ENCODE measurements around the gene CMTM1.
"Not testable (repeated sequence)": the region's sequence is repeated elsewhere in the genome, so short reads cannot be mapped to it uniquely, and the experiment has no call there.

Gene CMTM1

DNA sequence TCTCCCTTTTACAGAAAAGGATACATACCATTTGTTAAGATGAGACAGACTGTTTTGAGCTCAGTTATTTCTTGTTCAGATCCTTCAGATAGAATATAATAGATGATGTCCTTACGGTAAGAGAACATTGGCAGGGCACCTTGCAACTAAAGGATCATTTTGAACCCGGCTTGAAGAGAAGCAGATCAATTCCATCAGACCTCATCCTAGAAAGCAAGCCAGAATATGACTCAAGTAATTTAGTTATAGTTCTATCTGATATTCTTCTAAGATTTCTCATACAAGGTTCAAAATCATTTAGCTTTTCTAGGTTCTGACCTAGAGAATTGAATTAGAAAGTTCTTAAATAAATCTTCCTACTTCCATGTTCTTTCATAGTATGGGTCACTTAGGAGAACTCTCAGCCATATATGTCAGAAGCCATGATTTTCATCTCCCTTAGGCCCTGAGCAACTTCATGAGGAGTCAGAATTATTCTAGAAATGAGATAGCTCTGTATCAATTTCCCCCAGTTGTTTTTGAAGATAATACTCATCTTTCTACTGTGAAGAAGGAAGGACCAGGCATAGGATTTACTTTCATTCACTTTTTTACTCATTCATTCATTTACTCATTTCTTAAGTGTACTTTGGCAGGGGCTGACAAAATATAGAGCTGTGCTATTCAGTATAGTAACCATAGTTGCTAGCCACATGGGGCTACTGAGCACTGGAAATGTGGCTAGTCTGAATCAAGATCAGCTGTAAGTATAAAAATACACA, 2.5 kb upstream of the CMTM1 start:
- DNase-seq, result no peak

DNA sequence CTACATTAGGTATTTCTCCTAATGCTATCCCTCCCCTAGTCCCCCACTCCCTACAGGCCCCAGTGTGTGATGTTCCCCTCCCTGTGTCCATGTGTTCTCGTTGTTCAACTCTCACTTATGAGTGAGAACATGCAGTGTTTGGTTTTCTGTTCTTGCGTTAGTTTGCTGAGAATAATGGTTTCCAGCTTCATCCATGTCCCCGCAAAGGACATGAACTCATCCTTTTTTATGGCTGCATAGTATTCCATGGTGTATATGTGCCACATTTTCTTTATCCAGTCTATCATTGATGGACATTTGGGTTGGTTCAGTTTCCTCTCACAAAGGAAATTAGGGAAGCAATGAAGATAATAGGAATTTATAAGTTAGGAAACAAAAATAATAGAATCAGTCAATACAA, 1.0 kb downstream of the CMTM1 start:
- not testable (repeated sequence) for DNase-seq

DNA sequence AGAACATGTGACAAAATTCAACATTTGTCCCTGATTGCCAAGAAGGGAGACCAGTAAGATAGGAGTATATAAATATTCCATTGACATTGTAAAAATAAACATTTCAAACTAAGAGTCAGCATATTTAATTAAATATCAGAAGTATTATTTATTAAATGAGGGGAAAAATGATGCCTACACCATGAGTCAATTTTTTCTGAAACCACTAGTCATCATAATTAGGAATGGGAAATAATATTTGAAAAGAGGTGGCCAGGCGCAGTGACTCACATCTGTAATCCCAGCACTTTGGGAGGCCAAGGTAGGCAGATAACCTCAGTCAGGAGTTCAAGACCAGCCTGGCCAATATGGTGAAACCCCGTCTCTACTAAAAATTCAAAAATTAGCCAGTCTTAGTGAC, 2.1 kb downstream of the CMTM1 start:
- DNase-seq, result peak; percentile 27

DNA sequence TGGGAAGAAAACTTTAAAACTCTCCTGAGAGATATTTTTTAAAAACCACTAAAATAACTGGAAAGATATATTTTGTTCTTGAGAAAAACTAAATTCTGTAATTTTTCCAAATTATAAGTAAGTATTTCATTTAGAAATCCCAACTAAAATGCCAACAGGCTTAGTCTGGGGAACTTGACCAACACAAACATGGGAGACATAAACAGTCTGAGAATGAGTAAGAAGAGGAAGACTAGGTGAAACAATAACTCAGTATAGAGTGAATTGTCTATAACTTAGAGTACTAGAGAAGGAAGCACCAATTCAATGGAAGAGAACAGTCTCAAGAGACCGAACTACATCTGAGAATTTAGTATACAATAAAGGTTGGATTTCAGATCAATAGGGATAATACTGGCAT, 2.9 kb downstream of the CMTM1 start:
- DNase-seq, result peak; percentile 46

DNA sequence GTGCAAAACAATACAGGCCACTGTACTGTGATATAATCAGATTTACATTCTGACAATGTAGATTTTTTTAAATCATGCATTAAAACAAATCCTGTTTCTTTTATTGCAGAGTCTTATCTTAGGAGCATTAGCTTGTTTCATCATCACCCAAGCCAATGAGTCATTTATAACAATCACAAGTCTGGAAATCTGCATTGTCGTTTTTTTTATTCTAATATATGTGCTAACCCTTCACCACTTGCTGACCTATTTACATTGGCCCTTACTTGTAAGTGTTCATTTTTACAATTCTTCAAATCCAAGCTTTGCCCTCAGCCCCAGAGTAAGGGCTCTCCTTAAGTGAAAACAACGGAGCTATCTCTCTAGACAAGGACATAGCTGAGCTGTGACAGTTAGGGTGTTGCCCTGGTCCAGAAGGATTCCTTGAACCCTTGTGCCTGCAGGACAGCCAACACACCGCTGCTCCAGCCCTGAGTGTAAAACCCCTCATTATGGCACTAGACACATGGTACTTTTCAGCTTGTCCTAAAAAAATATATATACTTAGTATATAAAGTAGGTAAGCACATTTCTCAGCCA, 3.7 kb downstream of the CMTM1 start:
- DNase-seq, result peak; percentile 48

DNA sequence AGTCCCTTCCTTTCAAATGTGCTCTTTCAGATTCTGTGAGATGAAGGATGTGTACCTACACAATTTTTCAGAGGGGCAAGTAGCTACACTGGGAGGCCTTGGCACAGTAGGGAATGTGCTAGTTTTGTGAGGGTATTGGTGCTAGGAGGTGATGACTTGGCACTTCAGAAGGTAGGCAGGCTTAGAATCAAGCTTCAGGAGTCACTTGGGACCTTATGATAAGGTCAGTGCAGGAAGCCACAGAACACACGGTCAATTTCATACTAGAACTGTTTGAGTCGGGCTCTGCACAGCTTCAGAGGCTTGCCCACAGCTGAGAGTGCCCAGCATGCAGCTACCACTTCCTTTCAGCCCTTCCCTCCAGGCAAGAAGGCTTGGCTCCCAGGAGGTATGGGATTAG, 6.1 kb downstream of the CMTM1 start:
- no peak for DNase-seq

DNA sequence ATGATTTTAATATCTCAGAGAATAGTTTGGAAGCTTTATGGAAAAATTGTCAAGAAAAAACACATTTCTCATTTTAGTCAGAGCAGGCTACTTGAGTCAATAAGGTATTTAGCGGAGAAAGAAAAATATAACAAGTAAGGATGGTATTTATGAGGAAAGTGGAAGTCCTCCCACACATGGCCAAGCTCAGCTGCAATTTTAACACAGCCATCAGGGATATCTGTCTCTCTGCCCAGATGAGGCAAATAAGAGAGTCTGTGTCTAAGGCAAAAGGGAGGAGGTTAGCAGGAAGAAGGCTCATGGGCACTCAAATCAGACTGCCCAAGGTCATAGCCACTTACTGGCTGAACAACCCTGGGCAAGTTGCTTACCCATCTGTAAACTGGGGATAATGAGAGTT, 7.8 kb downstream of the CMTM1 start:
- no peak for DNase-seq

DNA sequence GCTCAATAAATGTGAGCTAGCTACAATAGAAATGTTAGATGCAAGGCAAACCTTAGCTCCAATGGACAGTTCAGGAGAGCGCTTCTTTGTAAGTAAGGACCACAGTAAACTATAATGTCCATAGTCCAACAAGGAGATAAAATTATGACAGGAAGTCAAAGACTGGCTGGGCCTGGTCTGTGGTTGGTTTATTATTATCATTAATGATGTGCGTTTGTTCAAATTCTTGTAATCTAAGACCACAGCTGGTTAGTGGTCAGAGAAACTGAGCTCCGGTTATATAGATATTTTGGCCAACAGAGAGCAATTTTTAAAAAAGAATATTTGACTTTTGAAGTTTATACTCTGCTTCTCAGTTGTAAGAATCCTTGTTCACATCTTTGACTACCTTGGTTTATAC, 8.3 kb downstream of the CMTM1 start:
- DNase-seq, result no peak

DNA sequence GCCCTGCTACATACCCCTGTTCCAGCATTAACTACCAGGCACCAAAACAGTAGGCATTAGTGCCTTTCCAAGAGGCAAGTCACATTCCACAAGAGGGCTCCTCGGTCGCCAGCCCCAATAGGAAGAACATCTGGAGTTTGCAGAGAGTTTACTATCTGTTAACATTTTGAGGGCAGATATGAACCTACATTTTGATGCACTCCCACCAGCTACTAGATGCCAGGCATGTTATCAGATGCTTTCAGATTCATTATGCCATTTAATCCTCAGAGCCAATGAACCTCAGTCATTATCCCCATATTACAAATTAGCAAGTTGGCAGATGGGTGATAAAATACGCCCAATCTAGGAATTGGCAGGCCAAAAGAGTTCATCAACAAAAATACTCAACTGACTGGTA, 8.8 kb downstream of the CMTM1 start:
- no peak for DNase-seq

DNA sequence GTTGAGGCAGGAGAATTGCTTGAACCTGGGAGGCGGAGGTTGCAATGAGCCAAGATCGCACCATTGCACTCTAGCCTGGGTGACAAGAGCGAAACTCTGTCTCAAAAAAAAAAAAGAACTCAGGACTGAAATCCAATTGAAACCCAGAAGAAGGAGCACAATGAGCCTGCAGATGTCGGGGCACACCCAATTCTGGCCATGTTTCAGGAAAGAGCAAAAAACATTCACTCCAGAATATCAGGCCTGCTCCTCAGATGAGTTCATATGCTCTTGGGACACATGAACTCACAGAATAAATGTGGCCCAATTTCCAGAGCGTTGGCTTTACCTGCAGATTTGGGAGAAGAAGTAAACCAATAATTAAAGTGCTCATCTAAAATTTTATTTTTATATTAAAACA, 10.1 kb downstream of the CMTM1 start:
- no peak for DNase-seq

DNA sequence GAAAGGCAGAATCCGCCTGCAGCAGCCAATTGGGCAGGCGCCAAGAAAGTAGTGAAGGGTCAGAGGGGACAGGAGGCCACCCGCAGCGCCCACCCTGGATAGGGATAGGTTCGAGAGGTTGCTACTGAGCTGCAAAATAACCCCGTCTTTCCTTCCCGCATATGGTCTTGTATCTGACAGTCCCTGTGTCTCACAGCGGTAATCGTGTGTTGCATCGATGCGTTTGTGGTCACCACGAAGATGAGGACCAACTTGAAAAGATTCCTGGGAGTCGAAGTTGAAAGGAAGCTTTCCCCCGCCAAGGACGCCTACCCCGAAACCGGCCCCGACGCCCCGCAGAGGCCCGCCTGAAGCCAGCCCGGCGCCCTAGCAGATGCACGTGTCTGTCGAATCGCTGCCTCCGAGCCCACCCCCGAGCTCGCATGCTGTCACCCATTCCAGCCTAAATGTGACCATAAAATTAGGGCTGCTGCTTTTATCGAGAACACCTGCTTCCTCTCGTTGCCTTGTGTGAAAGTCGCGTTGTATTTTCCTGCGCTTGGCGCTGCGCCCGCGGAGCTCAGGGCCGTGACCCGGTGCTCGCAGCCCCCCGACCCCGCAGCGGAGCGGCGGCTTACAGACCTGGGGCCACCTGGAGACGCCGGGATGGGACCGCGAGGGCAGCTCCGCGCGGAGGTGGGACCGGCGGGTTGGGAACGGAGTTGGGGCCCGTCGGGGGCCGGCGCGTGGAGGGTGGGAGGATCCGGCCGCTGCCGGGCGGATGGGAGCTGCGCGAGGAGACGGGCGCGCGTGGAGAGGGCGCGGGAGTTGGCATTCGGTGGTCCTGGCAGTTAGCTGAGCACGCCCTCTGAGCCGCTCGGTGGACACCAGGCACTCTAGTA, 12.7 kb downstream of the CMTM1 start, which contains the start of gene CMTM2:
TSS of gene CMTM2 (plus strand) at position 813 of the 881 bp plus-strand sequence. CDS start 145 bp downstream, outside the sequence.
- no peak for DNase-seq

DNA sequence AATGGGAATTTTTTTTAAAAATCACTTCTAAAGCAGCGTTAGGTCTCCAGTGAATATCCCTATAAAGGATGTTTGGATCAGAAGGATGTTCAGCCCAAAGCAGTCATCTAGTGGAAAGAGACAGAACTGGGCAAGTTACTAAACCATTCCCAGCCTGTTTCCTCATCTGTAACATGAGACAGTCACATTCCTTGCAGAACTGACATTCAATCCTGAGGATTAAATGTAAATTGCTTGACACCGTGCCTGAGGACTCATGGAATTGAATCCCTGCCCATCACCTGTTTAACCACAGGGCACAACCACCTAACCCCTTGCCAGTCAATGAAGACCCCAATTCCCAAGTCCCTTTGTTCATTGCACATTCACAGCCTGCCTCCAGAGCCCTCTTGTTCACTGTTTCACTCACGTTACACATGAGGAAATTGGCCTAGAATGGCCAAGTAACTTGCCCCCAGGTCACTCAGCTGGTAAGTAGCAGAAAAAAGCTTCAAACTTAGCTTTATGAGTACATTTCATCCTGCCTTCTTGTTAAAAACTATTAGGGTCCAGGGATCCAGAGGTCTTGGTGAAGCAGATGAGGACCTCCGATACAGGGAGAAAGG, 14.5 kb downstream of the CMTM1 start:
- DNase-seq, result peak; percentile 78

DNA sequence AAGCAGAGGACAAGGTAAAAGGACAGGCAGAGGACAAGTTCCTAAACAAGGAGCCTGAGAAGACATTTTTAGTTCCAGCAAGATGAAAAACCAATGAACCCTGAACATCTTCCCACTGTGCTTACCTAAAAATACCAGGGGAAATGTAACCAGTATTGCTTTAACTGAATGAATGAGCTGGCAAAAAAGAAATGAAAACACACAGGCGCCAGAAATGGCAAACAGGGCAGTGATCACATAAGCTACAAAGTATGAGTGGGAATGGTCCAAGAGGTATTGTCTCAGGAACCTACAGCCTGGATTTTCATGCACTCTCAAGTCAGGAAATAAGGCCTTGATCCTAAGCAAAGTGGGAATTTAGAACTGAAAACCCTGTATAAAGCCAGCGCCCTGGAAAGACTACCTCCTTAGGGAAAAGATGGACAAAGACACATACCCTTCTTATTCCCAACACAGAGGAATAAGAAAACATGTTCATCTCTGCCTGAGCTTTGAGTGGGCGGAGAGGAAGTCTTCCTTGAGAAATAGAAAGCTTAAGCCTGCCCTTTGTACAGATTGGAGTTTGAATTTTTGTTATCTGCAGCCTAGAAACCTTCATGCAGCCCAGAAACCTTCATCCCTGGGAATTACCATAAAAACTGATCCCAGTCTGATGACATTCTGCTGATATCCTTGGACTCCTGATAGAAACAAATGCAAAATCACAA, 15.2 kb downstream of the CMTM1 start:
- DNase-seq, result no peak

DNA sequence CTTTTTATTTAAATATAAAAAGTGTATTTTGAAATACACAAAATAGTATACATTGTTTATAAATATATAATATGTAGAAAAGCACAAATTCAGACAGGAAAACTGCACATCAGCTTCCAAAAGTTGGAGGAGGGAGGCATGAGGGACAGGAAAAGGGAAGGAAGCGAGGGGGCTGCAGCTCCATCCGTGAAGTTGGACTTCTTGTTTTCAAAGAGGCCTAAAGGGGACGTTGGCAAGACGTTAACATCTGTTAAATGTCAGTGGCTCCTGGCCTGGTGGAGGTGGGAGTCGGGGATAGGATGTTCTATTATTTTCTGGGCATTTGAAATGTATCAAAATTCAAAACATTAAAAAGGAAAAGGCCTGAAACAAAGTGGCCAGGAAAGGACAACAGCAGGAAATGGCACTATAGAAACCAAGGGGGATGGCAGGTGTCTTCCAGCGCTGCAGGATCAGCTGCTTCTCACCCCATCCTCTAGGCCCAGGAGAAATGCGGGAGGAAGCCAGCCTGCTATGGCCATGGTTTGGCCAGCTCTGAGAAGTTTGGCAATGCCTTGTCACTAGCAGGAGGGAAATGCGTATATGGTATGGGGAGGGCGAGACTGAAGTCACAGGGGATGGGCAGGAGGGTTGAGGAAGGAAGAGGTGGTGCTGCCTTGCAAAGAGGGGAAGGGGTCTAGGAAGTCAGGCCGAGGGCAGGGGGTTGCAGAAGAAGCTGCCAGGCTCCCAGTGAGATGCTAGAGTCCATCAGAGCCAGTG, 19.4 kb downstream of the CMTM1 start:
- DNase-seq, result no peak

DNA sequence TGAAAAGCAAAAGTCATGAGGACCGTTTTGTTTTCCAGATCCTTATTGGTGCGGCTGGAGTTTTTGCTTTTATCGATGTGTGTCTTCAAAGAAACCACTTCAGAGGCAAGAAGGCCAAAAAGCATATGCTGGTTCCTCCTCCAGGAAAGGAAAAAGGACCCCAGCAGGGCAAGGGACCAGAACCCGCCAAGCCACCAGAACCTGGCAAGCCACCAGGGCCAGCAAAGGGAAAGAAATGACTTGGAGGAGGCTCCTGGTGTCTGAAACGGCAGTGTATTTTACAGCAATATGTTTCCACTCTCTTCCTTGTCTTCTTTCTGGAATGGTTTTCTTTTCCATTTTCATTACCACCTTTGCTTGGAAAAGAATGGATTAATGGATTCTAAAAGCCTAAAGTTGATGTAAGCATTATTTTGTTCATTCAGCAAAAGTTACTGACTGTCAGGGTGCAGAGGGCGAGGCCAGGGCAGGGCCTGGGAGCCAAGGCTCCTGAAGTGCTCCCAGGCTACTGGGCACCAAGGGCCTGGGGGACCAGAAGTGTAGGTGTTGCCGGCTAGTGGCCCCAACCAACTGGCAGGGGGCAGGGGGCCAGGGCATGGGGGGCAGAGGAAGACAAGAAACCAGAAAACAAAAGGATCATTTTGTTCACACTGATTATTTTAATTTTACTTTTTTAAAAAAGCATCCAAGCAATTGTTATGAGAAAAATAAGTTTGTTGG, 21.8 kb downstream of the CMTM1 start:
- no peak for DNase-seq

DNA sequence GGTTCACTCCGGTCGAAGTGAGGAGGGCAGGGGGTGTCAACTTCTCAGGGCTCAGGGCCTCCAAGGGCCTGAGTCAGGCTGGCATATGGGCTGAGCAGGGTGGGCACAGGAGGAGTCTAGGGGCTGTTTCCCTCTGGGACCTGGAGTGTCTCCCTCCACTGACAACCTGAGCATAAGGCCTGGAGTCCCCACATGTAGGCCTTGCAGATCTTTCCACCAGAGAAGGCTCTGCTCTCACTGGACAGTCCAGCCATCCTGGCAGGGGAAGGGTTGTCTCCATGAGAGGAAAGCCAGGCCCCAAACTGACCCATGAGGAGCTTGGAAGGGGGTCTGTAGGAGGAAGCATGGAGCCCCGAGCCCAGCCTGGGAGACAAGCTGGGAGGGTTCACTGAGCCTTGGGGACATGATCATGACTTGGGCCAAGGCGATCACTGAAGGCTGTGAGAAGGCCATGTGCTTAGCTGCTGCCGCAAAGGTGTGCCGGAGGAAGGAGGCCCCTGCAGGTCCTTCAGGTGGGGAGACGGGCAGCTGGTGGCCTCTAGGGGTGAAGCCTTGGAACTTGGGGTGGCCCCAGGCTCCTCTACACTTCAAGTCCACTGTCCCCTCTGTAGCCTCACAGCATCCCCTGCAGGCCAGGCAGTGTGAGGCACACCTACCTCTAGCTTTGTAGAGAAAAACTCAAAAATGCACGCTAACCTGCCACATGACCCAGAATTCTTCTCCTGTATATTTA, 22.9 kb downstream of the CMTM1 start:
- no peak for DNase-seq

DNA sequence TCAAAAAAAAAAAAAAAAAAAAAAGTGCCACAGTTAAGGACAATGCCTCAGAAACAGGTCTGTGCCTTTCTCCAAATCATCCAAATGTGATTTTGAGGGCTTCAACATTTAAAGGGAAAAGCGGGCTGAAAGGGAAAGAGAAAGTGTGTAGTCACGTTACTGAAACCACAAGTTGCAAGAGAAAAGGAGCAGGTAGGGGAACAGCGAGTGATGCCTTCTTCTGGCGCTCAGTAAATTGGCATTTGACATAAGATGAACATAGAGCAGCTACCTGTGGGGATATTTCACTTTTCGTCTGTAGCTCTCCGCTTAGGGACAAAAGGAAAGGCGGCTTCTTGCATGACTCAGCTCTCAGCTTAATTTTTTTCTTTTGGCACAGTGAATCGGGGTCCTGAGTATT, 24.1 kb downstream of the CMTM1 start:
- DNase-seq, result no peak

DNA sequence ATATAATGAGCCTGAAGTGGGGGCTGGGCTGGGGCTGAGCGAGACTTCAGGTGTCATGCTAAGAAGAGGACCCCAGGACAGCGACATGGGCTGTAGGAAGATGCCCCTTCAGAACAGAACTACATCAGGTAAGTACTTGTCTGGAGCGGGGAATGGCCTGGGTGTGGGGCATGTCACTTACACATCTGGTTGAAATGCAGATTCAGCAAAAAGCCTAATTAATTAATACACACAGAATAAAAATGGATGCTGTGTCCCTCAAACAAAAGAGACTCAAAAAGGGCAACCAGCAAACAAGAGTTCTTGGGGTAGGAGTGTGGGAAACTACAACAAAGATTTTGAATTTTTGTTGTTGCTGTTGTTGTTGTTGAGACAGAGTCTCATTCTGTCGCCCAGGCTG, 24.8 kb downstream of the CMTM1 start:
- no peak for DNase-seq

DNA sequence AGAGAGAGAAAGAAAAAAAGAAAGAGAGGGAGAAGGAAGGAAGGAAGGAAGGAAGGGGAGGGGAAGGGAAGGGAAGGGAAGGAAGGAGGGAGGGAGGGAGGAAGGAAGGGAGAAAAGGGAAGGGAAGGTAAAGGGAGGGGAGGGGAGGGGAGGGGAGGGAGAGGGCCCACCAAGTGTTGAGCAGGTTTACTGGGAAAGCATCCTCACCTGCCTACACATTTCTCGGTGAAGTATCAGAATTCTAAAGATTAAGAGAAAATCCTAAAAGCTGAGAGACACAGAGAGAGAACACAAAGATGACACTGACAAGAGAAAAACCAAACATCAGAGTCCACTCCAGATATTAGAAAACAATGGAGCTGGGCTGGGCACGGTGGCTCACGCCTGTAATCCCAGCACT, 26.0 kb downstream of the CMTM1 start:
- no peak for DNase-seq

DNA sequence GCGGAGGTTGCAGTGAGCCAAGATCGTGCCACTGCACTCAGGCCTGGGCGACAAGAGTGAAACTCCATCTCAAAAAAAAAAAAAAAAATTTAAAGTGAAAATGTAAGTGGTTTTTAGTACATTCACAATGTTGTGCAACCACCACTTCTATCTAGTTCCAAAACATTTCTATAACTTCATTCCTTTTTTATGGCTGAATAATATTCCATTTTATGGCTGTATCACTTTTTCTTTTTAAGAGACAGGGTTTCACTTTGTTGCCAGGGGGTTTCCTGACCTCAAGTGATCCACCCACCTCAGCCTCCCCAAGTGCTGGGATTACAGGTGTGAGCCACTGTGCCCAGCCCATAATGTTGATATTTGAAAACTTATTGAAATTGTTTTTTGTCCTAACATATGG, 26.6 kb downstream of the CMTM1 start:
- no peak for DNase-seq

DNA sequence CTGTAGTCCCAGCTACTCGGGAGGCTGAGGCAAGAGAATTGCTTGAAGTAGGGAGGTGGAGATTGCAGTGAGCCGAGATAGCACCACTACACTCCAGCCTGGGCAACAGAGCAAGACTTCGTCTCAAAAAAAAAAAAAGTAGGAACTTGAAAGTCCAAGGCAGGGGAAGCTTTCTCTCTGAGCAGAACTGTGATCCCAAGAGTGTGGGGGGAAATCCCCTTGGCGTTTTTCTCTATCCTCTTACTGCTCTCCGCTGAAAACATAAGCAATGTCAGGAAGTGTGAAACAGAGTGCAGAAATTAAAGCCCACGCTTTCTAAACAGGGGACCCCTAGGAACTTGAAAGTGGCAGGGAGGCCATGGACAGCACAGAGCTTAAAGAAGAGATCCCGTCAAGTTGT, 28.5 kb downstream of the CMTM1 start:
- DNase-seq, result no peak
